GM12878 (cell line): ENCODE measurements around the gene KIN.

ENCODE experiments used
- EP300 ChIP-seq, 2 experiments: fragments of 150-350 bp in 1 of 2; IDR thresholded peaks; 2 replicates each; pipeline ENCODE4 v1.6.1; 2011 to 2012; ENCODE audit warnings: low read depth in 2 of 2, low read length in 2 of 2, borderline replicate concordance in 1 of 2, improper control_type of control experiment in 1 of 2, inconsistent platforms in 1 of 2; ENCODE audit not compliant: control insufficient read depth in 1 of 2
- ZNF274 ChIP-seq: IDR thresholded peaks from one replicate; pipeline ENCODE4 v1.8.0; 2011; ENCODE audit not compliant: insufficient read length, insufficient read depth
- TF ChIP-seq, protein P1 (sequence below), 3 experiments: IDR thresholded peaks in 2 of 3; conservative IDR thresholded peaks in 1 of 3; 2 replicates each; pipeline ENCODE4 v1.5.1; 2011; ENCODE audit warnings: low read depth in 3 of 3, low read length in 3 of 3, mild to moderate bottlenecking in 3 of 3, control low read depth in 2 of 3, moderate library complexity in 2 of 3, inconsistent platforms in 1 of 3, mixed read lengths in 1 of 3; ENCODE audit not compliant: control insufficient read depth in 2 of 3, insufficient read depth in 1 of 3; ENCODE audit errors: extremely low read depth in 1 of 3

DNA sequence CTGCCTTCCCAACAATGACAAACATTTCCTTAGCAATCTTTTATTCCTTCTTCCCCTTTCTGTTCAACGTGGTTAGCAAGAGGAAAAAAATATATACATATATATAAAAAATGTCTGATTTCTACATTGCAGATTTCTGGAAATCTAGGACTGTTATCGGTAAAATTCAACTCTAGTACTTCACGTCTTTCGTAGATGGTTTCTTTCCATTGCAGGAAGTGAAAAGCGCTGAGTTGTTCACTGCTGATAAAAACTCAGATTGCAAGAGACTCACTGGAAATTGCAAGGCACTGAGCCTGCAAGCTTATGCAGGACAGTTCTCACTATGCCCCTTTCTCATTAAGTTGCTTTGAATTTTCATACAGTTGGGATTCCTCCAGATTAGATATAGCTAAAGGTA, 23.9 kb downstream of the KIN start:
- TF ChIP-seq EP300 (IDR thresholded peaks at IDR 0.05; ENCODE audit: borderline replicate concordance in 1 of 2, control insufficient read depth in 1 of 2, low read depth in 2 of 2, low read length in 2 of 2) (no peak), ZNF274 (no peak)
- TF ChIP-seq, protein P1, sequence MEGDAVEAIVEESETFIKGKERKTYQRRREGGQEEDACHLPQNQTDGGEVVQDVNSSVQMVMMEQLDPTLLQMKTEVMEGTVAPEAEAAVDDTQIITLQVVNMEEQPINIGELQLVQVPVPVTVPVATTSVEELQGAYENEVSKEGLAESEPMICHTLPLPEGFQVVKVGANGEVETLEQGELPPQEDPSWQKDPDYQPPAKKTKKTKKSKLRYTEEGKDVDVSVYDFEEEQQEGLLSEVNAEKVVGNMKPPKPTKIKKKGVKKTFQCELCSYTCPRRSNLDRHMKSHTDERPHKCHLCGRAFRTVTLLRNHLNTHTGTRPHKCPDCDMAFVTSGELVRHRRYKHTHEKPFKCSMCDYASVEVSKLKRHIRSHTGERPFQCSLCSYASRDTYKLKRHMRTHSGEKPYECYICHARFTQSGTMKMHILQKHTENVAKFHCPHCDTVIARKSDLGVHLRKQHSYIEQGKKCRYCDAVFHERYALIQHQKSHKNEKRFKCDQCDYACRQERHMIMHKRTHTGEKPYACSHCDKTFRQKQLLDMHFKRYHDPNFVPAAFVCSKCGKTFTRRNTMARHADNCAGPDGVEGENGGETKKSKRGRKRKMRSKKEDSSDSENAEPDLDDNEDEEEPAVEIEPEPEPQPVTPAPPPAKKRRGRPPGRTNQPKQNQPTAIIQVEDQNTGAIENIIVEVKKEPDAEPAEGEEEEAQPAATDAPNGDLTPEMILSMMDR (IDR thresholded peaks at IDR 0.05 in 2 of 3, conservative IDR thresholded peaks at IDR 0.05 in 1 of 3; ENCODE audit: control insufficient read depth in 2 of 3, extremely low read depth in 1 of 3, insufficient read depth in 1 of 3, low read depth in 3 of 3, low read length in 3 of 3): no peak
